WTC11 (cell line): ENCODE measurements around the gene SRSF2. TPM values are rescaled to one million over a fixed set of nuclear protein-coding genes. Genes with fewer than 3 reads are reported as not detected.

ENCODE experiments used
- ATAC-seq: fragments of 200-7000 bp; cut with Tn5 transposase; 2 replicates; pipeline ENCODE4 v1.10.0; 2021; ENCODE audit warnings: mild to moderate bottlenecking, moderate library complexity
- CTCF ChIA-PET: fragments of 300-600 bp; sonication (Branson Sonifier 250); formaldehyde crosslinking; loops from one replicate; lab custom pipeline; 2021; ENCODE audit warnings: antibody characterized with exemption; lab: Charles Lee
- POLR2A ChIA-PET: fragments of 350-600 bp; sonication (Branson Sonifier 250); formaldehyde crosslinking; loops from one replicate; lab custom pipeline; 2021; ENCODE audit warnings: antibody characterized with exemption; lab: Charles Lee
- DNase-seq: peaks from one replicate; pipeline ENCODE4 v3.0.0; 2021; ENCODE audit warnings: low spot score
- H3K27ac Mint-ChIP-seq: 2 replicates; pipeline ENCODE4 v1.8.0; 2021; ENCODE audit warnings: mixed read lengths
- H3K27me3 Mint-ChIP-seq: 2 replicates; pipeline ENCODE4 v1.8.0; 2021; ENCODE audit warnings: low read depth, mild to moderate bottlenecking, moderate library complexity, mixed read lengths
- H3K36me3 Mint-ChIP-seq: 2 replicates; pipeline ENCODE4 v1.8.0; 2021; ENCODE audit warnings: mixed read lengths
- H3K4me1 Mint-ChIP-seq: 2 replicates; pipeline ENCODE4 v1.8.0; 2022; ENCODE audit warnings: mixed read lengths
- H3K4me3 Mint-ChIP-seq: 2 replicates; pipeline ENCODE4 v1.8.0; 2021; ENCODE audit warnings: mild to moderate bottlenecking, moderate library complexity, mixed read lengths
- H3K9me3 Mint-ChIP-seq: 2 replicates; pipeline ENCODE4 v1.8.0; 2021; ENCODE audit warnings: mixed read lengths
- FOXJ3 ChIP-seq: sonication (generic); formaldehyde crosslinking; IDR thresholded peaks from 2 replicates; pipeline ENCODE4 v1.9.0; 2021; ENCODE audit warnings: missing genetic modification reagents, mild to moderate bottlenecking, borderline replicate concordance
- GABPB1 ChIP-seq: sonication (generic); formaldehyde crosslinking; IDR thresholded peaks from 2 replicates; pipeline ENCODE4 v1.8.1; 2023; ENCODE audit warnings: mild to moderate bottlenecking, missing genetic modification reagents
- JUN ChIP-seq: sonication (generic); formaldehyde crosslinking; IDR thresholded peaks from 2 replicates; pipeline ENCODE4 v1.8.0; 2023; ENCODE audit warnings: mild to moderate bottlenecking, missing genetic modification reagents
- MXD4 ChIP-seq: fragments of 250-450 bp; sonication (Bioruptor Pico); IDR thresholded peaks from 2 replicates; pipeline ENCODE4 v1.8.0; 2021; ENCODE audit warnings: mild to moderate bottlenecking, moderate library complexity, borderline replicate concordance
- MYBL2 ChIP-seq: sonication (generic); formaldehyde crosslinking; IDR thresholded peaks from 2 replicates; pipeline ENCODE4 v1.8.1; 2023; ENCODE audit warnings: mild to moderate bottlenecking, moderate library complexity, missing genetic modification reagents
- NR1H2 ChIP-seq: sonication (generic); formaldehyde crosslinking; IDR thresholded peaks from 2 replicates; pipeline ENCODE4 v1.9.0; 2021; ENCODE audit warnings: mild to moderate bottlenecking, moderate library complexity, missing genetic modification reagents
- PRRX2 ChIP-seq: fragments of 250-450 bp; sonication (Bioruptor Pico); IDR thresholded peaks from 2 replicates; pipeline ENCODE4 v1.8.0; 2021; ENCODE audit warnings: mild to moderate bottlenecking
- RELA ChIP-seq: sonication (generic); formaldehyde crosslinking; IDR thresholded peaks from 2 replicates; pipeline ENCODE4 v1.8.1; 2022; ENCODE audit warnings: missing genetic modification reagents, mild to moderate bottlenecking, borderline replicate concordance
- SMAD4 ChIP-seq: sonication (generic); formaldehyde crosslinking; IDR thresholded peaks from 2 replicates; pipeline ENCODE4 v1.8.0; 2022; ENCODE audit warnings: mild to moderate bottlenecking, missing genetic modification reagents
- TEAD1 ChIP-seq: sonication (generic); formaldehyde crosslinking; IDR thresholded peaks from 2 replicates; pipeline ENCODE4 v1.8.0; 2022; ENCODE audit warnings: mild to moderate bottlenecking, missing genetic modification reagents
- TEAD4 ChIP-seq: sonication (generic); formaldehyde crosslinking; IDR thresholded peaks from 2 replicates; pipeline ENCODE4 v1.8.0; 2022; ENCODE audit warnings: mild to moderate bottlenecking, missing genetic modification reagents
- ZNF121 ChIP-seq: sonication (generic); formaldehyde crosslinking; IDR thresholded peaks from 2 replicates; pipeline ENCODE4 v1.8.0; 2023; ENCODE audit warnings: missing genetic modification reagents
- total RNA-seq: library from RNA; stranded (reverse); gene quantifications from 3 replicates; pipeline ENCODE4 v1.2.3, GENCODE V29; 2021
- TF ChIP-seq, protein P1 (sequence below): sonication (generic); formaldehyde crosslinking; IDR thresholded peaks from 2 replicates; pipeline ENCODE4 v1.8.1; 2023; ENCODE audit warnings: mild to moderate bottlenecking, missing genetic modification reagents
- TF ChIP-seq, protein P2 (sequence below): sonication (generic); formaldehyde crosslinking; IDR thresholded peaks from 2 replicates; pipeline ENCODE4 v1.8.0; 2023; ENCODE audit warnings: missing genetic modification reagents, mild to moderate bottlenecking, borderline replicate concordance
- TF ChIP-seq, protein P3 (sequence below): sonication (generic); formaldehyde crosslinking; IDR thresholded peaks from 2 replicates; pipeline ENCODE4 v1.8.1; 2023; ENCODE audit warnings: mild to moderate bottlenecking, missing genetic modification reagents
- TF ChIP-seq, protein P4 (sequence below): sonication (generic); formaldehyde crosslinking; IDR thresholded peaks from 2 replicates; pipeline ENCODE4 v1.8.1; 2022; ENCODE audit warnings: low read depth, missing genetic modification reagents, borderline replicate concordance
- TF ChIP-seq, protein P5 (sequence below): sonication (generic); formaldehyde crosslinking; IDR thresholded peaks from 2 replicates; pipeline ENCODE4 v1.8.1; 2022; ENCODE audit warnings: low read depth, mild to moderate bottlenecking, moderate library complexity, missing genetic modification reagents, borderline replicate concordance
- TF ChIP-seq, protein P6 (sequence below): sonication (generic); formaldehyde crosslinking; IDR thresholded peaks from 2 replicates; pipeline ENCODE4 v1.8.1; 2022; ENCODE audit warnings: mild to moderate bottlenecking, missing genetic modification reagents, moderate library complexity, borderline replicate concordance
- TF ChIP-seq, protein P7 (sequence below): sonication (generic); formaldehyde crosslinking; IDR thresholded peaks from 2 replicates; pipeline ENCODE4 v1.8.1; 2022; ENCODE audit warnings: mild to moderate bottlenecking, moderate library complexity, missing genetic modification reagents

Gene SRSF2
- total RNA-seq, 1 experiment from 2014 or later: 355 TPM

DNA sequence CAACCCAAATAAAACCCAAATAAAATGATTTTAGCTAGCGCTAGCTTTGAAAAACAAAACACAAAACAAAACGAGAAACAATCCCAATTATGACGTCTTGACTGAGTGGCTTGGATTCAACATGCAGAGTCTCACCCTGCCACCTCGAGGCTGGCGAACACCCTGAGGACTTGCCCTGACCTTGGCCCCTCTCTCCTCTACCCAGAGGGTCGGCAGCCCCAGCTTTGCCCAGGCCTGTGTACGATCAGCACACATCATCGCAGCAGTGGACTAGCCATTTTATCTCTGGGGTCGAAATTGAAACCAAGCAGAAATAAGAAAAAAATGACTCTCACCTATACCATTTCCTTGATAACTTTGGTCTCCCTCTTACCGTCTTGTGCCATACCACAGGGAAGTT, 15.7 kb downstream of the SRSF2 start:
- Mint-ChIP-seq H3K36me3 (peaks cover 56% of the 10 kb centered on the region), H3K4me3 (no peak overlapping the region), H3K9me3 (no peaks in the 10 kb centered on the region), H3K4me1 (peaks cover 8% of the 10 kb centered on the region), H3K27ac (0 out of 2 replicates have a peak overlapping the region, but pooled peaks have one; percentile 5), H3K27me3 (no peaks in the 10 kb centered on the region)
- ChIA-PET CTCF (interaction anchor here (1.1 kb wide), 1 partner anchor 40 kb away, joined by 3 read pairs; no protein-coding TSS in a partner anchor), POLR2A (no interaction called here)
- TF ChIP-seq MXD4 (CRISPR knock-in tag): no peak
- no peak for TF ChIP-seq MYBL2
- TF ChIP-seq TEAD1 (CRISPR knock-in tag): no peak
- TF ChIP-seq RELA (CRISPR knock-in tag): no peak
- TF ChIP-seq, protein P1, sequence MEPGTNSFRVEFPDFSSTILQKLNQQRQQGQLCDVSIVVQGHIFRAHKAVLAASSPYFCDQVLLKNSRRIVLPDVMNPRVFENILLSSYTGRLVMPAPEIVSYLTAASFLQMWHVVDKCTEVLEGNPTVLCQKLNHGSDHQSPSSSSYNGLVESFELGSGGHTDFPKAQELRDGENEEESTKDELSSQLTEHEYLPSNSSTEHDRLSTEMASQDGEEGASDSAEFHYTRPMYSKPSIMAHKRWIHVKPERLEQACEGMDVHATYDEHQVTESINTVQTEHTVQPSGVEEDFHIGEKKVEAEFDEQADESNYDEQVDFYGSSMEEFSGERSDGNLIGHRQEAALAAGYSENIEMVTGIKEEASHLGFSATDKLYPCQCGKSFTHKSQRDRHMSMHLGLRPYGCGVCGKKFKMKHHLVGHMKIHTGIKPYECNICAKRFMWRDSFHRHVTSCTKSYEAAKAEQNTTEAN (CRISPR knock-in tag): no peak
- TF ChIP-seq ZNF121 (CRISPR knock-in tag): no peak
- TF ChIP-seq, protein P2, sequence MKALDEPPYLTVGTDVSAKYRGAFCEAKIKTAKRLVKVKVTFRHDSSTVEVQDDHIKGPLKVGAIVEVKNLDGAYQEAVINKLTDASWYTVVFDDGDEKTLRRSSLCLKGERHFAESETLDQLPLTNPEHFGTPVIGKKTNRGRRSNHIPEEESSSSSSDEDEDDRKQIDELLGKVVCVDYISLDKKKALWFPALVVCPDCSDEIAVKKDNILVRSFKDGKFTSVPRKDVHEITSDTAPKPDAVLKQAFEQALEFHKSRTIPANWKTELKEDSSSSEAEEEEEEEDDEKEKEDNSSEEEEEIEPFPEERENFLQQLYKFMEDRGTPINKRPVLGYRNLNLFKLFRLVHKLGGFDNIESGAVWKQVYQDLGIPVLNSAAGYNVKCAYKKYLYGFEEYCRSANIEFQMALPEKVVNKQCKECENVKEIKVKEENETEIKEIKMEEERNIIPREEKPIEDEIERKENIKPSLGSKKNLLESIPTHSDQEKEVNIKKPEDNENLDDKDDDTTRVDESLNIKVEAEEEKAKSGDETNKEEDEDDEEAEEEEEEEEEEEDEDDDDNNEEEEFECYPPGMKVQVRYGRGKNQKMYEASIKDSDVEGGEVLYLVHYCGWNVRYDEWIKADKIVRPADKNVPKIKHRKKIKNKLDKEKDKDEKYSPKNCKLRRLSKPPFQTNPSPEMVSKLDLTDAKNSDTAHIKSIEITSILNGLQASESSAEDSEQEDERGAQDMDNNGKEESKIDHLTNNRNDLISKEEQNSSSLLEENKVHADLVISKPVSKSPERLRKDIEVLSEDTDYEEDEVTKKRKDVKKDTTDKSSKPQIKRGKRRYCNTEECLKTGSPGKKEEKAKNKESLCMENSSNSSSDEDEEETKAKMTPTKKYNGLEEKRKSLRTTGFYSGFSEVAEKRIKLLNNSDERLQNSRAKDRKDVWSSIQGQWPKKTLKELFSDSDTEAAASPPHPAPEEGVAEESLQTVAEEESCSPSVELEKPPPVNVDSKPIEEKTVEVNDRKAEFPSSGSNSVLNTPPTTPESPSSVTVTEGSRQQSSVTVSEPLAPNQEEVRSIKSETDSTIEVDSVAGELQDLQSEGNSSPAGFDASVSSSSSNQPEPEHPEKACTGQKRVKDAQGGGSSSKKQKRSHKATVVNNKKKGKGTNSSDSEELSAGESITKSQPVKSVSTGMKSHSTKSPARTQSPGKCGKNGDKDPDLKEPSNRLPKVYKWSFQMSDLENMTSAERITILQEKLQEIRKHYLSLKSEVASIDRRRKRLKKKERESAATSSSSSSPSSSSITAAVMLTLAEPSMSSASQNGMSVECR (CRISPR knock-in tag): no peak
- no peak for TF ChIP-seq JUN (CRISPR knock-in tag)
- no peak for TF ChIP-seq FOXJ3 (CRISPR knock-in tag)
- TF ChIP-seq NR1H2: no peak
- TF ChIP-seq TEAD4 (CRISPR knock-in tag): no peak
- TF ChIP-seq, protein P3, sequence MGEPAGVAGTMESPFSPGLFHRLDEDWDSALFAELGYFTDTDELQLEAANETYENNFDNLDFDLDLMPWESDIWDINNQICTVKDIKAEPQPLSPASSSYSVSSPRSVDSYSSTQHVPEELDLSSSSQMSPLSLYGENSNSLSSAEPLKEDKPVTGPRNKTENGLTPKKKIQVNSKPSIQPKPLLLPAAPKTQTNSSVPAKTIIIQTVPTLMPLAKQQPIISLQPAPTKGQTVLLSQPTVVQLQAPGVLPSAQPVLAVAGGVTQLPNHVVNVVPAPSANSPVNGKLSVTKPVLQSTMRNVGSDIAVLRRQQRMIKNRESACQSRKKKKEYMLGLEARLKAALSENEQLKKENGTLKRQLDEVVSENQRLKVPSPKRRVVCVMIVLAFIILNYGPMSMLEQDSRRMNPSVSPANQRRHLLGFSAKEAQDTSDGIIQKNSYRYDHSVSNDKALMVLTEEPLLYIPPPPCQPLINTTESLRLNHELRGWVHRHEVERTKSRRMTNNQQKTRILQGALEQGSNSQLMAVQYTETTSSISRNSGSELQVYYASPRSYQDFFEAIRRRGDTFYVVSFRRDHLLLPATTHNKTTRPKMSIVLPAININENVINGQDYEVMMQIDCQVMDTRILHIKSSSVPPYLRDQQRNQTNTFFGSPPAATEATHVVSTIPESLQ (CRISPR knock-in tag): no peak
- TF ChIP-seq PRRX2: no peak
- TF ChIP-seq, protein P4, sequence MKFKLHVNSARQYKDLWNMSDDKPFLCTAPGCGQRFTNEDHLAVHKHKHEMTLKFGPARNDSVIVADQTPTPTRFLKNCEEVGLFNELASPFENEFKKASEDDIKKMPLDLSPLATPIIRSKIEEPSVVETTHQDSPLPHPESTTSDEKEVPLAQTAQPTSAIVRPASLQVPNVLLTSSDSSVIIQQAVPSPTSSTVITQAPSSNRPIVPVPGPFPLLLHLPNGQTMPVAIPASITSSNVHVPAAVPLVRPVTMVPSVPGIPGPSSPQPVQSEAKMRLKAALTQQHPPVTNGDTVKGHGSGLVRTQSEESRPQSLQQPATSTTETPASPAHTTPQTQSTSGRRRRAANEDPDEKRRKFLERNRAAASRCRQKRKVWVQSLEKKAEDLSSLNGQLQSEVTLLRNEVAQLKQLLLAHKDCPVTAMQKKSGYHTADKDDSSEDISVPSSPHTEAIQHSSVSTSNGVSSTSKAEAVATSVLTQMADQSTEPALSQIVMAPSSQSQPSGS: no peak
- TF ChIP-seq, protein P5, sequence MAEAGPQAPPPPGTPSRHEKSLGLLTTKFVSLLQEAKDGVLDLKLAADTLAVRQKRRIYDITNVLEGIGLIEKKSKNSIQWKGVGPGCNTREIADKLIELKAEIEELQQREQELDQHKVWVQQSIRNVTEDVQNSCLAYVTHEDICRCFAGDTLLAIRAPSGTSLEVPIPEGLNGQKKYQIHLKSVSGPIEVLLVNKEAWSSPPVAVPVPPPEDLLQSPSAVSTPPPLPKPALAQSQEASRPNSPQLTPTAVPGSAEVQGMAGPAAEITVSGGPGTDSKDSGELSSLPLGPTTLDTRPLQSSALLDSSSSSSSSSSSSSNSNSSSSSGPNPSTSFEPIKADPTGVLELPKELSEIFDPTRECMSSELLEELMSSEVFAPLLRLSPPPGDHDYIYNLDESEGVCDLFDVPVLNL (CRISPR knock-in tag): no peak
- DNase-seq (no peak), ATAC-seq (no peak)

DNA sequence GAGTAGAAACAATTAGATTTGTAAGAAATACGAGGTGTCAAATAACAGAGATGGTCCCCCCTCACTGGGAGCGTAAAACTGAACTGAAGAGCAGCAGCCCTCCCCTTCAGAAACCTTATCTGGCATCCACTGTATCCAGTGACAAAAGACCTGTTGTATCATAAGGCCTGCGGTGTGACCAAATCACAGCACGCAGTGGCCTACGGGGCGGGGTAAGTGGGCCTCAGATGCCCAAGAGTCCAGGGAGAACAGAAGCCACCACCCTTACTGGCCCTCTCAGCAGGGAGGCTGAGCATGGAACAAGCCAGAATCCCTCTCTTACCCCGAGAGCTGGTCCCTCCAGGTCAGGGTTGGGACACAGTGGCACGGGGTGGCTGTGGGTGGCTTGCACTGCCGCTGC, 16.2 kb downstream of the SRSF2 start:
- H3K36me3 Mint-ChIP-seq: peaks cover 61% of the 10 kb centered on the region
- H3K27ac Mint-ChIP-seq: no peak overlapping the region
- H3K27me3 Mint-ChIP-seq: no peaks in the 10 kb centered on the region
- POLR2A ChIA-PET: no interaction called here
- DNase-seq (no peak), ATAC-seq (no peak)
- CTCF ChIA-PET: interaction anchor here (1.1 kb wide), 1 partner anchor 40 kb away, joined by 3 read pairs; no protein-coding TSS in a partner anchor
- H3K4me3 Mint-ChIP-seq: no peak overlapping the region
- H3K9me3 Mint-ChIP-seq: no peaks in the 10 kb centered on the region
- peaks cover 8% of the 10 kb centered on the region for H3K4me1 Mint-ChIP-seq
- TF ChIP-seq SMAD4 (CRISPR knock-in tag) (no peak), GABPB1 (CRISPR knock-in tag) (no peak)
- TF ChIP-seq, protein P3 (CRISPR knock-in tag): no peak
- TF ChIP-seq, protein P6, sequence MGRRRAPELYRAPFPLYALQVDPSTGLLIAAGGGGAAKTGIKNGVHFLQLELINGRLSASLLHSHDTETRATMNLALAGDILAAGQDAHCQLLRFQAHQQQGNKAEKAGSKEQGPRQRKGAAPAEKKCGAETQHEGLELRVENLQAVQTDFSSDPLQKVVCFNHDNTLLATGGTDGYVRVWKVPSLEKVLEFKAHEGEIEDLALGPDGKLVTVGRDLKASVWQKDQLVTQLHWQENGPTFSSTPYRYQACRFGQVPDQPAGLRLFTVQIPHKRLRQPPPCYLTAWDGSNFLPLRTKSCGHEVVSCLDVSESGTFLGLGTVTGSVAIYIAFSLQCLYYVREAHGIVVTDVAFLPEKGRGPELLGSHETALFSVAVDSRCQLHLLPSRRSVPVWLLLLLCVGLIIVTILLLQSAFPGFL (CRISPR knock-in tag): no peak
- TF ChIP-seq, protein P7, sequence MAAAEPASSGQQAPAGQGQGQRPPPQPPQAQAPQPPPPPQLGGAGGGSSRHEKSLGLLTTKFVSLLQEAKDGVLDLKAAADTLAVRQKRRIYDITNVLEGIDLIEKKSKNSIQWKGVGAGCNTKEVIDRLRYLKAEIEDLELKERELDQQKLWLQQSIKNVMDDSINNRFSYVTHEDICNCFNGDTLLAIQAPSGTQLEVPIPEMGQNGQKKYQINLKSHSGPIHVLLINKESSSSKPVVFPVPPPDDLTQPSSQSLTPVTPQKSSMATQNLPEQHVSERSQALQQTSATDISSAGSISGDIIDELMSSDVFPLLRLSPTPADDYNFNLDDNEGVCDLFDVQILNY (CRISPR knock-in tag): no peak
- TF ChIP-seq, protein P4: no peak
